Smooth muscle cell of trachea (primary cell): ENCODE results near the gene MSMP. TPM values are rescaled to one million over a fixed set of nuclear protein-coding genes. Genes with fewer than 3 reads are reported as not detected.

Source experiments
- total RNA-seq: library from RNA; depleted of rRNA; stranded (reverse); fragments of >200 nt; gene quantifications from 2 replicates; pipeline ENCODE4 v1.2.1, GENCODE V29; 2014

MSMP gene, protein sequence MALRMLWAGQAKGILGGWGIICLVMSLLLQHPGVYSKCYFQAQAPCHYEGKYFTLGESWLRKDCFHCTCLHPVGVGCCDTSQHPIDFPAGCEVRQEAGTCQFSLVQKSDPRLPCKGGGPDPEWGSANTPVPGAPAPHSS
- total RNA-seq, result 1.2 TPM in 1 of 2 replicates, not detected in the other

DNA sequence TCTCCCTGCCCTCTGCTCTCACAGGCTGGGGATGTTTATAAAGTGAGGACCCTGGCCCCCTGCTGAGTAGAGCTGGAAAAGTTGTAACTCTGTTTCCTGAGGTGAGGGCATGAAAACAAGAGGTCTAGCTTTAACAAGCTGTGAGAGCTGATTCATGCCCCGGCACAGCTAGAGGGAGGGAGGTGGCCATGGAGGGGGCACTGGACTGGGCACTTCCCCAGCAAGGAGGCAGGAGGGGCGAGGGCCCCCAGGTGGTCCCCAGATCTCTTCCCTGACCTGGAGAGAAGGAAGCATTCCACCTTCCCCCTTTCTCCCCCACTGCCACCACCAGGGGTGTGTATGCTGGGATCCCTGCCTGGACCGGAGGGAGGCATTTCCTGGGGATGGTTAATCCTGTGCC lies at the start of gene MSMP:
TSS of gene MSMP (minus strand) at position 13 of the 400 bp plus-strand sequence. CDS start 147 bp downstream, outside the sequence.

DNA sequence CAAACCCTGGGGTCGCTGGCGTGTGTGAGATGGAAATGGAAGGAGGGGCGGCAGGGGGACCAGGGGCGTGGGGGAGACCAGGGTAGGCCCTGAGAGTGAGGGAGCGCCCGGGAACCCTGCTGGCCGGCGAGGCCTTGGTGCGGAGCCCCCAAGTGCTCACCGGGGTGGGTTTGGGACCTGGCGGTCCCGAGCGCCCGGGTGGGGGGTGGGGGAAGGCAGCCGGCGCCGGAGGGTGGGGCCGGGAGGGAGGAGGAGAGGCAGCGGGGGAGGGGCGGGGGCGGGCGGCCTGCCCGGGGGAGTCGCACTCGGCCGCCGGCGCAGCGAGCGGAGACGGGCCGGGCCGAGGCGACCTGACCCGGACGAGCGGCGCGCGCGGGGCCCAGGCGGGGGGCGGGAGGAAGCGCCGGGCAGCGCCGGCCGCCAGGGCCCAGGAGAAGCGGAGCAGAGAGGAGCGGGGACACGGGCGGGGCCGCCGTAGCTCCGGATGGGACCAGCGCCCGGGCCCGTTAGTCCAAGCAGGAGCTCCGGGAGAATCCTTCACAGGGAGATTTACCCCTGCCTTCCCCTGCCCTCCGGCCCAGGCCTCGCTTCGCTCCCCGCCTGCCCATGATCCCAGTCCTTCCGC lies 37.3 kb upstream of the MSMP start, which contains the start of gene NPR2:
TSS of gene NPR2 (plus strand) at position 295 of the 625 bp plus-strand sequence. CDS start 818 bp downstream, outside the sequence.

DNA sequence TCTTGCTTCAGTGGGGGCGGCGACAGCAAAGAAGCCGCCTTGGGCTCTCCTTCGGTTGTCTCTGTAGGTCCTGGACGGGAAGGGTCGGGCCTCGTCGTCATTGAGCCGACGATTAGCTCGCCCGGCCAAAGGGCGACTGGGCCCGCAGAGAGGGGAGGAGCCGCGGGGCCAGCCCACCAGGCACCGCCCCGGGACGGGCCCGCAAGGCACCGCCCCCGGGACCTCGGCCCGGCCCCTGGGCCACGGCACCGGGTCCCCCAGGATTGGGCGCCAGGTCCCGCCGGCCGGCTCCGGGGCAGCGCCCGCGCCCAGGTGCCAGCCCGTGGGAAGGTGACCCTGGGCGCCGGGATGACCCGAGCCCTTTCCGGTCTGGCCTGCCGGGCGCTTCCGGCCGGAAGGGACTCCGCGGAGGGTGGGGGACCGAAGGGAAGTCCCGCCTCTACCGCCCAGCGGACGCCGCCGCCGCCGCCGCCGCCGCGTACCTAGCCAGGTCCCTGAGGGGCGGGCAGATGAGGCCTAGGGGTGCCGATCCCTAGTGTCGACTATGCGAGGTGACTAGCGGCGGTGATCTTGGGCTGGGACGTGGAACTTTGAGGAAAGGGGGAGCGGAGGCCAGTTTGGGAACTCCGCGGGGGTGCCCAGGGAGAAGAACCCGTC lies 5.1 kb downstream of the MSMP start, which contains the start of the genes GBA2 and RGP1:
TSS of gene GBA2 (minus strand) at position 371 of the 657 bp plus-strand sequence. CDS start 524 bp downstream, outside the sequence.
TSS of gene RGP1 (plus strand) at position 430 of the 657 bp plus-strand sequence. CDS start 469 bp downstream, outside the sequence.

DNA sequence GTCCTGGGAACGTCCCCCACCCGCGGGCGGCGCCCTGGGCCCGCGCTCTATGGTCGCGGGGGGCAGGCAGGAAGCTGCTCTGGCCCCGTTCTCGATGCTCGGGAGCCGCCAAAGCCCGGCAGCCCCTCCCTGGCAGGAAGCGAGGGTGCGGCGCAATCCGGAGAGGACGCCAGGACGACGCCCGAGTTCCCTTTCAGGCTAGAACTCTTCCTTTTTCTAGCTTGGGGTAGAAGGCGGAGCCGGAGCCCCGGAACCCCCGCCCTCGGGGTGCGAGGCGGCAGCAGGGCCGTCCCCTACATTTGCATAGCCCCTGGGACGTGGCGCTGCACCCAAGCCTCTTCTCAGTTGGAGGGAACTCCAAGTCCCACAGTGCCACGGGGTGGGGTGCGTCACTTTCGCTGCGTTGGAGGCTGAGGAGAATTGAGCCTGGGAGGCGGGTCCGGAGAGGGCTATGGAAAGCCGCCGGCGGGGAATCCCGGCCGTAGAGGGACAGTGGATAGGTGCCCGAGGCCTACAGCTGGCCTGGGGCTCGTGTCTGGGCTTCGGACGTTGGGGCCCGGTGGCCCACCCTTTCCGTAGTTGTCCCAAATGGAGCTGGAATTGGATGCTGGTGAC lies 21.8 kb downstream of the MSMP start, which contains the start of the genes CREB3 and TLN1:
TSS of gene CREB3 (plus strand) at position 482 of the 615 bp plus-strand sequence. CDS start at position 589, 107 bp downstream.
TSS of gene TLN1 (minus strand) at position 11 of the 615 bp plus-strand sequence. CDS start 6,501 bp downstream, outside the sequence.

Other genes starting within 250 kb of the MSMP start
- gene TESK1, start 149.0 kb downstream of the MSMP start, total RNA-seq, result 7.3 and 15.7 TPM in 2 replicates
- gene CD72, start 135.9 kb downstream of the MSMP start, total RNA-seq, result 2.0 and 3.5 TPM in 2 replicates
- 0.29 TPM in 1 of 2 replicates, not detected in the other for gene SIT1, start 103.3 kb downstream of the MSMP start, total RNA-seq
- 6,137 and 10,606 TPM in 2 replicates for gene RMRP, start 96.3 kb downstream of the MSMP start, total RNA-seq
- gene CCDC107, start 96.0 kb downstream of the MSMP start, total RNA-seq, result 12.4 and 19.8 TPM in 2 replicates
- 0.50 and 2.9 TPM in 2 replicates for gene ARHGEF39, start 89.1 kb downstream of the MSMP start, total RNA-seq
- 2.3 and 5.8 TPM in 2 replicates for gene CA9, start 80.3 kb downstream of the MSMP start, total RNA-seq
- gene TPM2, start 64.4 kb downstream of the MSMP start, total RNA-seq, result 880 and 967 TPM in 2 replicates
- gene TLN1, start 22.1 kb downstream of the MSMP start, total RNA-seq, result 445 and 453 TPM in 2 replicates
- 71.4 and 79.2 TPM in 2 replicates for gene CREB3, start 21.6 kb downstream of the MSMP start, total RNA-seq
- 17.5 and 20.1 TPM in 2 replicates for gene GBA2, start 5.0 kb downstream of the MSMP start, total RNA-seq
- 13.4 and 17.2 TPM in 2 replicates for gene RGP1, start 5.0 kb downstream of the MSMP start, total RNA-seq
- gene NPR2, start 37.3 kb upstream of the MSMP start, total RNA-seq, result 48.6 and 54.3 TPM in 2 replicates
- gene SPAG8, start 58.0 kb upstream of the MSMP start, total RNA-seq, result 0.99 and 1.5 TPM in 2 replicates
- gene HINT2, start 60.8 kb upstream of the MSMP start, total RNA-seq, result 12.1 and 30.5 TPM in 2 replicates
- gene FAM221B, start 74.5 kb upstream of the MSMP start, total RNA-seq, result not detected in 2 replicates
- 6.5 and 7.4 TPM in 2 replicates for gene TMEM8B, start 75.0 kb upstream of the MSMP start, total RNA-seq
- not detected in 2 replicates for gene OR13J1, start 116.1 kb upstream of the MSMP start, total RNA-seq
- 0.15 and 0.83 TPM in 2 replicates for gene HRCT1, start 151.9 kb upstream of the MSMP start, total RNA-seq
- under 0.01 TPM in 1 of 2 replicates, not detected in the other for gene SPAAR, start 155.2 kb upstream of the MSMP start, total RNA-seq
- gene OR2S2, start 203.9 kb upstream of the MSMP start, total RNA-seq, result not detected in 2 replicates